ENCODE data around the gene PTPRD.

PTPRD gene

DNA sequence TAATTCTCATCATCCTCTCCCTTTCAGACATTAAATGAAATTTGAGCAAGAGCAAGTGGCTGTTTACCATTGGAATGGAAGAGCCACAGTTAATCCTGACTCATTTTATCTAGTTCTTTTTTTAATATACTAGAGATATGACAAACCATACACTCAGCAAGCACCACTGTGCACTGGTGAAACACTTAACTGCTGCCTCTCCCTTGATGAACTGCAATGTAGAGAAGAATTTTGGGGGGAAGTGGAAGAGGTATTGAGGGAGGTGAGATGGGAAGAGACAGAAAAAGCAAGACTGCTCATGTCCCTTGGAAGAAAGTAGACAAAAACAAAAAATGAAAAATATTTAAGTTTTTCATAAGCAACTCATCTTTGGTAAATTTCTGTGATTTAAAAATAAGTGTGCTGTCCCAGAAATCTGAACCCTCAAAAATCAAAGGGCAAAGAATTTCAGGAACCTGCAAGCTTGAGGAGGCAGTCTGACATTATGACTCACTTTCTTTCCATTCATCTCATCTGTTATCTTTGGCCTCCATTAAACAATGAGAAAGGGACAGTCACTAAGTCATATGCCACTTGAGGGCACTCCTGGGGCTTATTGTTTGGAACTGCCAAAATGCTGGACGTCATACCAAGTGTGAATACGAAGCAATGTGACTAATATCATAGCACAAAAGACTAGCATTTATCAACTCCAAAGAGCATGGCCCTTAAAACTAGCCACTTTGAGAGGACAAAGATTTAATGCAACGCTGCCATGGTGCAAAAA lies 2246.5 kb downstream of the PTPRD start:
- no peak for DNase-seq (ENCODE audit: low read depth)
- H3K4me3 ChIP-seq (ENCODE audit: low read depth, low read length) = no peak overlapping the region
- TF ChIP-seq, protein P1, sequence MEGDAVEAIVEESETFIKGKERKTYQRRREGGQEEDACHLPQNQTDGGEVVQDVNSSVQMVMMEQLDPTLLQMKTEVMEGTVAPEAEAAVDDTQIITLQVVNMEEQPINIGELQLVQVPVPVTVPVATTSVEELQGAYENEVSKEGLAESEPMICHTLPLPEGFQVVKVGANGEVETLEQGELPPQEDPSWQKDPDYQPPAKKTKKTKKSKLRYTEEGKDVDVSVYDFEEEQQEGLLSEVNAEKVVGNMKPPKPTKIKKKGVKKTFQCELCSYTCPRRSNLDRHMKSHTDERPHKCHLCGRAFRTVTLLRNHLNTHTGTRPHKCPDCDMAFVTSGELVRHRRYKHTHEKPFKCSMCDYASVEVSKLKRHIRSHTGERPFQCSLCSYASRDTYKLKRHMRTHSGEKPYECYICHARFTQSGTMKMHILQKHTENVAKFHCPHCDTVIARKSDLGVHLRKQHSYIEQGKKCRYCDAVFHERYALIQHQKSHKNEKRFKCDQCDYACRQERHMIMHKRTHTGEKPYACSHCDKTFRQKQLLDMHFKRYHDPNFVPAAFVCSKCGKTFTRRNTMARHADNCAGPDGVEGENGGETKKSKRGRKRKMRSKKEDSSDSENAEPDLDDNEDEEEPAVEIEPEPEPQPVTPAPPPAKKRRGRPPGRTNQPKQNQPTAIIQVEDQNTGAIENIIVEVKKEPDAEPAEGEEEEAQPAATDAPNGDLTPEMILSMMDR (IDR thresholded peaks at IDR 0.05; ENCODE audit: insufficient read depth, low read depth, low read length, missing control alignments) = no peak

DNA sequence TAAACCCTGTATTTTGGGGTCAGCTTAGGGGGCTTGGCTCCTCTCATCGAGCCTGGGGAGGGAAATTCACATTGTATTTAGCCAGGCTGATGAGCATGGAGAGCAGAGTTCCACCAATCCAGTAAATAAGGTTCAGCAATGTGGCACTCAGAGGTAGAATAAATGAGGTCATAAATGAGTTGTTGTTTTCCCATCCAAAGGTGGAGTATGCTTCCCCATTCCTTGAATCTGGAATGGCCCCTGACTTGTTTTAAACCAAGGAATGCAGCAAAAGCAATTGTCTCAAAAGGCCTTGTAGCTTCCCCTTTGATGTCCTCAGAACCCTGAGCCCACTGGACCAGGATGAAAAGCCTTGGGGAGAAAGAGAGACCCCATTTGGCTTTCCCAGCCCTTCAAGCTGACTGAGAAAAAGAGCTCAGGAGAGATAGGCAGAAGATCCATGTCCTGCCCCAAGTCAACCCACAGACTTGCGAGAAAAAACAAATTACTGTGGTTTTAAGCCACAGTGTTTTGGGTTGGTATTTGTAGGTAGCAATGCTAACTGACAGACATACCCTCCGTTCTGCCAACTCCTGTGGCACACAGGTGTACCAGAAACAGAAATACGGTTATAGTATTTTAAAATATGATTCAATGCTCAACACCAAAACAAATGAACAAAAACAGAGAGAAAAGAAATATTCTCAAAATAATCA lies 2247.2 kb downstream of the PTPRD start:
- no peak for DNase-seq (ENCODE audit: low read depth)
- TF ChIP-seq, protein P1 (IDR thresholded peaks at IDR 0.05; ENCODE audit: insufficient read depth, low read depth, low read length, missing control alignments) = no peak
- H3K4me3 ChIP-seq (ENCODE audit: low read depth, low read length) = no peak overlapping the region

DNA sequence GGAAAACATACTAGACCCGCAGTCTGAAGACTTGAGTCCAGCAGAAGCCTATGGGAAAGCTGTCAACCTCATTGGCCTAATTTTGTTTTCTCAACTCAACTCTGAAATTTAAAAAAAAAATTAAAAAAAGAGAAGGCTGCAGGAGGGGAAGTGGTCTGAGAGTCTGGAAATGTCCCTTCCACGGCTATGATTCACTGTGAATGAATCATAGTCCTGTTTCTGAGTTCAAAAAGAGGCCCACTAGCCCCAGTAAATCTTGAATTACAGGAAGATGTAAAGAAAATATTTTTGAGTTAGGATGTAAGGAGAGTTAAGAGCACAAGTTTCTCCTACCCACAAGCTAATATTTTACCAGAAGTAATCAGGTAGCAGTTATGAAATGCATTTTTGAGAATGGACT lies 2247.8 kb downstream of the PTPRD start:
- DNase-seq (ENCODE audit: low read depth) = no peak
- TF ChIP-seq, protein P1 (IDR thresholded peaks at IDR 0.05; ENCODE audit: insufficient read depth, low read depth, low read length, missing control alignments) = no peak
- no peak overlapping the region for H3K4me3 ChIP-seq (ENCODE audit: low read depth, low read length)

DNA sequence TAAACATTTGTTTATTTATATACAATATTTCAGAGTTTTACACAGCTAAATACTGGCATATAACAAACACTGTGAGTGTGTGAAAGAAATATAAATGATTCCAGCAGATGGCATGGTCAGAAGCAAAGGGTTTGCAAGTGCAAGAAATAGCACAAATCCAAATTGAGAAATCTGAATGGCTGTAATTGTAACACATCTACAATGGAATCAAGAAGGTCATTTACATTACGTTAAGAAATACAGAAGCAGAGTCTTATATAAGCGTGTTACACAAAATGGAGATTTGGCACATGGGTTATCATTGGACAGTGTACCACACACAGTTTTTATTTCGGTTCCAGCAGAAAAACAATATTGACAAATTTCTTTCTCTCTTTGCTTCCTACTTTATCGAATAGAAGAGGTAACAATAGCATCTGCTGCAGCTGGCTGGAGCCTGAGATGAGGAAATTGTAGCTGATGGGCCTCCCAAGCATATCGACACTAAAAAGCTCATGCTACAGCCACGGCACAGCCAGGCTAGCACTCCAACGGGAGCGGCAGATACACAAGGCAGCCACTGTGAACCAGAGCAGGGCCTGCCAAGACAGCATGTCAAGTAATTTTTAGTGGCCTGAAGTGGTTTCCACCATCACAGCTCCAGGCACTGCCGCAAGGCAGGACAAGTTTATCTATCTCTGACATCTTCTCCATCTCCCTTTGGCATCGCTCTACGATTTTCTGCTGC lies 2248.6 kb downstream of the PTPRD start:
- no peak overlapping the region for H3K4me3 ChIP-seq (ENCODE audit: low read depth, low read length)
- no peak for DNase-seq (ENCODE audit: low read depth)
- TF ChIP-seq, protein P1 (IDR thresholded peaks at IDR 0.05; ENCODE audit: insufficient read depth, low read depth, low read length, missing control alignments) = no peak

DNA sequence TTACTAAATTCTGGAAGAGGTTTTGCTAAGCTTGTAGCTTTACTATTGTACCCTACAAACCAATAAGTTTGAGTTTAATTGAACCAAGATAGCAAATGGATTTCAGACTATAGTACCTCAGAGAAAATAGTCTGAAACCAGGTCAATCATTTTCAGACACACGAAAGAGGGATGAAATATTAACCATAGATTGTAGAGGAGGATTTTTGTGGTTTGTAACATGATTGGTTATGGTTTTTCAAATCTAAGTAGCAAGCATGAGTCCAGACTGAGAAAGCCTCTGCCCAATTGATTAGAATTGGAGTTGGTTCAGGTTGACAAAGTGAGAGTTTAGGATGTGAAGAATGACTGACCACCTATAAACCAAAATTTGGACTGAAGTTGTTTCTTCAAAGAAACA lies 2250.6 kb downstream of the PTPRD start:
- H3K4me3 ChIP-seq (ENCODE audit: low read depth, low read length) = no peak overlapping the region
- DNase-seq (ENCODE audit: low read depth) = no peak
- TF ChIP-seq, protein P1 (IDR thresholded peaks at IDR 0.05; ENCODE audit: insufficient read depth, low read depth, low read length, missing control alignments) = no peak

DNA sequence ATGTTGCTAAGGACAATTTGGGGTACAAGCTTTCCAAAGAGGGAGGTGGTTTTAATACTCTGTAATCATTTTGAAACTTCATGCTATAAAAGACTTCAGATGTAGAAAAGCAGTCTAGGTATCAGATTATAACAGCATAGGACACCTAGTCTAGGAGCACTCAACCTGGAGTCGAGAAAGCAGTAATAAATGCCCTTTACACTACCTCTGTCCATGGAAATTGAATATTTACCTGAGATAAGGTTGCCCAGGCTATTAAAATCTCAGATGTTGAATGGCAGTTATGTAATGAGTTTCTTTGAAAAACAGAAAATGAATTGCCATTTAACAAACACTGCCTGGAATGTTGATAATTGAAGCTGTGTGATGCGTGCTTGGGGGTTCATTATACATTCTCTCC lies 2251.4 kb downstream of the PTPRD start:
- TF ChIP-seq, protein P1 (IDR thresholded peaks at IDR 0.05; ENCODE audit: insufficient read depth, low read depth, low read length, missing control alignments) = no peak
- no peak for DNase-seq (ENCODE audit: low read depth)
- H3K4me3 ChIP-seq (ENCODE audit: low read depth, low read length) = no peak overlapping the region
